ENCODE data around the gene POPDC2.

Gene POPDC2

GRCh38 chr3:119639494-119640350, 20.7 kb downstream of the POPDC2 start:
- no peak for DNase-seq

GRCh38 chr3:119637679-119638477, 22.5 kb downstream of the POPDC2 start:
- peak; percentile 95 for DNase-seq

GRCh38 chr3:119636891-119637611, 23.3 kb downstream of the POPDC2 start:
- DNase-seq, result no peak

- DNase-seq, result peak; percentile 43
Measured at GRCh38 chr3:119636249-119636648, 24.1 kb downstream of the POPDC2 start.

- DNase-seq, result no peak
Measured at GRCh38 chr3:119635719-119636118, 24.7 kb downstream of the POPDC2 start.

GRCh38 chr3:119632829-119633228, 27.6 kb downstream of the POPDC2 start:
- DNase-seq, result no peak

- DNase-seq, result peak; percentile 33
Measured at GRCh38 chr3:119632216-119632615, 28.2 kb downstream of the POPDC2 start.

- peak; percentile 73 for DNase-seq
Measured at GRCh38 chr3:119631516-119631915, 28.9 kb downstream of the POPDC2 start.

GRCh38 chr3:119630880-119631329, 29.5 kb downstream of the POPDC2 start:
- DNase-seq, result no peak

GRCh38 chr3:119630128-119630879, 30.1 kb downstream of the POPDC2 start:
- DNase-seq, result peak; percentile 72

GRCh38 chr3:119628816-119629445, 31.5 kb downstream of the POPDC2 start:
- DNase-seq, result no peak

GRCh38 chr3:119628390-119628789, 32.0 kb downstream of the POPDC2 start:
- DNase-seq, result no peak

- DNase-seq, result no peak
Measured at GRCh38 chr3:119627461-119627860, 32.9 kb downstream of the POPDC2 start.

- DNase-seq, result no peak
Measured at GRCh38 chr3:119626196-119626595, 34.2 kb downstream of the POPDC2 start.

- DNase-seq, result no peak
Measured at GRCh38 chr3:119625451-119626153, 34.8 kb downstream of the POPDC2 start.

GRCh38 chr3:119624002-119624720, 36.2 kb downstream of the POPDC2 start:
- no peak for DNase-seq

- no peak for DNase-seq
Measured at GRCh38 chr3:119620899-119621298, 39.5 kb downstream of the POPDC2 start.

- no peak for DNase-seq
Measured at GRCh38 chr3:119619094-119619493, 41.3 kb downstream of the POPDC2 start.

GRCh38 chr3:119616056-119616455, 44.3 kb downstream of the POPDC2 start:
- DNase-seq, result no peak

GRCh38 chr3:119613872-119614271, 46.5 kb downstream of the POPDC2 start:
- DNase-seq, result no peak

All from fibroblast of skin of abdomen (primary cell).